Right lobe of liver (tissue), 6 donors: Measurements from ENCODE around the gene MYOG. TPM values are rescaled to one million over a fixed set of nuclear protein-coding genes. Genes with fewer than 3 reads are reported as not detected.

Experiments
- ATAC-seq, 4 donors: fragments of 200-7000 bp; cut with Tn5 transposase; one replicate each; pipeline ENCODE4 v1.9.1; 2020; ENCODE audit warnings: mild to moderate bottlenecking in 4 of 4, moderate library complexity in 4 of 4
- DNase-seq, 3 donors: peaks; one replicate each; pipeline ENCODE4 v3.0.0-alpha.2; 2020
- H3K27ac ChIP-seq, 3 donors: fragments of 200-600 bp; one replicate each; pipeline ENCODE4 v1.8.0; 2022
- H3K27me3 ChIP-seq, 2 donors: fragments of 200-600 bp; one replicate each; pipeline ENCODE4 v1.8.0; 2022
- H3K36me3 ChIP-seq, 4 donors: fragments of 200-600 bp; sonication (generic) in 1 of 4; one replicate each; pipeline versions ENCODE4 v1.5.1 to v1.8.0; 2017 to 2022; ENCODE audit warnings: control low read depth in 1 of 4
- H3K4me1 ChIP-seq, 4 donors: fragments of 200-600 bp; sonication (generic) in 1 of 4; one replicate each; pipeline versions ENCODE4 v1.5.1 to v1.8.0; 2017 to 2022; ENCODE audit warnings: control low read depth in 1 of 4
- H3K4me3 ChIP-seq, 3 donors: fragments of 200-600 bp; one replicate each; pipeline ENCODE4 v1.8.0; 2022
- H3K9me3 ChIP-seq, 4 donors: fragments of 200-600 bp; sonication (generic) in 1 of 4; one replicate each; pipeline versions ENCODE4 v1.5.1 to v1.8.0; 2017 to 2022; ENCODE audit warnings: control low read depth in 1 of 4
- POLR2A ChIP-seq: fragments of 450-650 bp; IDR thresholded peaks from one replicate; pipeline ENCODE4 v1.6.1; 2017; ENCODE audit warnings: antibody characterized with exemption, mild to moderate bottlenecking
- WGBS: methylation state at CpG from one replicate; pipeline ENCODE4 v1.1.6; 2018; ENCODE audit warnings: low coverage, low lambda C conversion rate; ENCODE audit not compliant: insufficient coverage; ENCODE audit errors: missing lambda C conversion rate; 5-methylcytosine and 5-hydroxymethylcytosine counted together
- intact Hi-C, 2 donors: fragments of 100-400 bp; cut with DNase I; formaldehyde crosslinking; loops; one replicate each; pipeline versions ENCODE4 v1.11.2 to v1.14.1; 2022
- total RNA-seq, 6 experiments: library from RNA; depleted of rRNA in 2 of 6; stranded (reverse); fragments of >200 nt in 2 of 6; fragmentation: NEBNext Ultra II Directional in 3 of 6; extraction: Animal tissue kit (Norgen Biotek cat#: 25700) in 3 of 6; gene quantifications; one replicate each; pipeline versions ENCODE4 v1.1.0 to v1.2.4, GENCODE V29; 2016 to 2023
- TF ChIP-seq, protein P1 (sequence below), 4 donors: fragments of 200-600 bp in 3 of 4; fragments of 450-650 bp in 1 of 4; IDR thresholded peaks; one replicate each; pipeline versions ENCODE4 v1.5.1 to v1.8.0; 2016 to 2022; ENCODE audit warnings: antibody characterized with exemption in 4 of 4, mild to moderate bottlenecking in 2 of 4
- donor health status: DM: no; HTN: yes; CAD: no.
- donor health status: DM: no; HTN: no; CAD: no.
- donor health status: DM: no; HTN: no; CAD: no.
- donor health status: DM: no; HTN: yes; CAD: no.
- donor health status: DM: no; HTN: yes; CAD: no.

The MYOG gene
- total RNA-seq, 6 experiments from 2014 or later, result not detected

DNA sequence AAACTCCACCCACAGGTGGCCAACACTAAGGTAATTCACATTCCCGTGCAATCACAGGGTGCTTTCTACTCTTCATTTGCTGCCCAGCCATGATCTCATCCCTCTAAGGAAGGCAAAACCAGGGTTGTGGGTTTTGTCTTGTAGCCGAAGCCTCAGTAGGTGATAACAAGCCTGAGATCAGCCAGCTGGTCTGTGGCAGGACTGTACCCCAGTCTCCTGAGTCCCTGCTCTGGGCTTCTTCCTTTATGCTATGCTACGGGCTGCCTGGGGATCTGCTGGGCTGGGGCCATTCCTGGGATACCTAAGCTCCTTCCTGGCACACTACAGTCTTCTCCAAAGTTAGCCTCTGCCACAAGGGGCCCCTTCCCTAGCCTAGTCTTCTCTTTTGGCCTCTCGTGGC, 49.7 kb downstream of the MYOG start:
- TF ChIP-seq POLR2A, result no peak
- TF ChIP-seq, protein P1, sequence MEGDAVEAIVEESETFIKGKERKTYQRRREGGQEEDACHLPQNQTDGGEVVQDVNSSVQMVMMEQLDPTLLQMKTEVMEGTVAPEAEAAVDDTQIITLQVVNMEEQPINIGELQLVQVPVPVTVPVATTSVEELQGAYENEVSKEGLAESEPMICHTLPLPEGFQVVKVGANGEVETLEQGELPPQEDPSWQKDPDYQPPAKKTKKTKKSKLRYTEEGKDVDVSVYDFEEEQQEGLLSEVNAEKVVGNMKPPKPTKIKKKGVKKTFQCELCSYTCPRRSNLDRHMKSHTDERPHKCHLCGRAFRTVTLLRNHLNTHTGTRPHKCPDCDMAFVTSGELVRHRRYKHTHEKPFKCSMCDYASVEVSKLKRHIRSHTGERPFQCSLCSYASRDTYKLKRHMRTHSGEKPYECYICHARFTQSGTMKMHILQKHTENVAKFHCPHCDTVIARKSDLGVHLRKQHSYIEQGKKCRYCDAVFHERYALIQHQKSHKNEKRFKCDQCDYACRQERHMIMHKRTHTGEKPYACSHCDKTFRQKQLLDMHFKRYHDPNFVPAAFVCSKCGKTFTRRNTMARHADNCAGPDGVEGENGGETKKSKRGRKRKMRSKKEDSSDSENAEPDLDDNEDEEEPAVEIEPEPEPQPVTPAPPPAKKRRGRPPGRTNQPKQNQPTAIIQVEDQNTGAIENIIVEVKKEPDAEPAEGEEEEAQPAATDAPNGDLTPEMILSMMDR (IDR thresholded peaks at IDR 0.05), result no peak
- no peak for ATAC-seq
- Histone ChIP-seq H3K36me3 (no peaks in the 10 kb centered on the region), H3K9me3 (no peaks in the 10 kb centered on the region), H3K27ac (no peak overlapping the region), H3K4me3 (no peak overlapping the region), H3K27me3 (no peaks in the 10 kb centered on the region), H3K4me1 (no peaks in the 10 kb centered on the region)
- DNase-seq, result no peak
- WGBS, result 53% methylated on average over 3 of the region's 4 CpGs
- intact Hi-C loops, result loop anchor here in 1 of 2 donors (5.0 kb wide), 2 partner anchors 181 to 236 kb away; no protein-coding TSS in a partner anchor

DNA sequence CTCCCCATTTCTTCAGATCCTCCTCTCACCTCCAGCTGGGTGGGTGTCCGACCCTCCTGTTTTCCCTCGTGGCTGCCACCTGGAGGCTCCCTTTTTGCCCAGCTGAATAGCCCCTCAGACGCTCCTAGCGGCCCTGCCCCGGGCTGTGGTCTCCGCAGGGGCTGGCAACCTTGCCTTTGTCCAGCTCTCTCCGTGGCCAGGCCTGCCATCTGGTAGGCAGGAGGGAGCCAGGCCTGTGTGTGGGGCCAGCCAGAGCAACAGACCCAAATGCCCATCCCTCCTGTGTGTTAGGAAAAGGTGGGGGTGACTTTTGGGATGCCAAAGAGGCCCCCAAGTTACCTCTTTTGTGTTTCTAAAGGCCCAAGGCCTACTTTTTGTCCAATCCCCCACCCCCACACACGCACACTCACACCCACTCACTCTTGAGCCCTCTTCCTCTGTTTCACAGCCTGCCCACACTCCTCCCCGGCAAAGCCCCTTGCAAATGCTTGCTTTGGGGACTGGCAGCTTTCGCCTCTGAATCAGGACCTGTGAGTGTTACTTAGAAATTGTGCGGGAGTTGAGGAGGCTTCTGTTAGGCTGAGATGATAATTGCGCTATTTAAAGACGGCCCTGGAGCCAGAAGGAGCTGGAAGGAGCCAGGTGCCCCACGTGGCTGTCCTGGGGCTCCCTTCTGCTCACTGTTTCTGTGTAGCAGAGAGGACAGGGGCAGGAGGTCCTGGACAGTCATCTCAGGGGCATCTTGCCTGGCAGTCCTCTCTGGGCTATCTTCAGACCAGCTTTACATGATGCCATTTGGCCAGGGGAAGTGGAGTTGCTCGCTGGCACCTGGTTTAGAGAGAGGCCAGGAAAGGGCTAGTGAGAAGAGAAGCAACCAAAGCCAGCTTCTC, 50.5 kb downstream of the MYOG start:
- H3K4me3 ChIP-seq, result no peak overlapping the region
- no peaks in the 10 kb centered on the region for H3K36me3 ChIP-seq
- no peaks in the 10 kb centered on the region for H3K9me3 ChIP-seq
- 76% methylated on average over 10 of the region's 15 CpGs for WGBS
- TF ChIP-seq, protein P1 (IDR thresholded peaks at IDR 0.05), result no peak
- no peak for TF ChIP-seq POLR2A
- no peaks in the 10 kb centered on the region for H3K4me1 ChIP-seq
- DNase-seq, result peak in 1 of 3 donors; percentile 35
- no peak for ATAC-seq
- no peak overlapping the region for H3K27ac ChIP-seq
- intact Hi-C loops, result loop anchor here in 1 of 2 donors (5.0 kb wide), 2 partner anchors 182 to 237 kb away; no protein-coding TSS in a partner anchor
- H3K27me3 ChIP-seq, result no peaks in the 10 kb centered on the region

- TF ChIP-seq, protein P1 (IDR thresholded peaks at IDR 0.05), result no peak
- TF ChIP-seq POLR2A, result no peak
- WGBS, result 52% methylated on average over 4 of the region's 10 CpGs
- Histone ChIP-seq H3K27ac (no peak overlapping the region), H3K27me3 (no peaks in the 10 kb centered on the region), H3K4me3 (no peak overlapping the region), H3K4me1 (no peaks in the 10 kb centered on the region), H3K36me3 (no peaks in the 10 kb centered on the region), H3K9me3 (no peaks in the 10 kb centered on the region)
- DNase-seq (peak in 1 of 3 donors; percentile 37), ATAC-seq (no peak)
- intact Hi-C loops, result loop anchor here in 1 of 2 donors (5.0 kb wide), 2 partner anchors 183 to 238 kb away; no protein-coding TSS in a partner anchor
Observed at GRCh38 chr1:203034422-203035110, 51.2 kb downstream of the MYOG start.

DNA sequence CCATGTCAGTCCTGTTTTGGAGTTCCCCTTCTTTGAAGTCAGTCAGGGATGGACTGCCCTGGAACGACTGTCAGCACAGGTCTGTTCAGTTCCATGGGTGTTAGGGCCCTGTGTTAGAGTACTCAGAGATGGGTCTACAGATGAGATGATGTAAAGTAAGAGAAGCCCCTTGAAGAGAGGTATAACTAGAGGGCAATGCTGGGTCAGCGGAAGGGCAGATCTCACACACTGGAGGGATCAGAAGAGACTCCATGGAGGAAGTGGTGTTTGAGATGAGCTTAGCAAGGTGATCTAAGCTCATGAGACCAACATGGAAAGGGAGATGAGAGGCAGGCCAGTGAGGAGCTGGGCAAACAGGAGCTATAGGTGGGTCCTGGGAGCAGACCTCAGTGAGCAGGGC, 51.9 kb downstream of the MYOG start:
- H3K4me1 ChIP-seq, result no peaks in the 10 kb centered on the region
- intact Hi-C loops, result no loop called here
- H3K27ac ChIP-seq, result no peak overlapping the region
- H3K36me3 ChIP-seq, result no peaks in the 10 kb centered on the region
- WGBS, result 63% methylated on average over 2 of the region's 2 CpGs
- DNase-seq (no peak), ATAC-seq (no peak)
- H3K27me3 ChIP-seq, result no peaks in the 10 kb centered on the region
- H3K4me3 ChIP-seq, result no peak overlapping the region
- no peaks in the 10 kb centered on the region for H3K9me3 ChIP-seq
- no peak for TF ChIP-seq POLR2A
- TF ChIP-seq, protein P1 (IDR thresholded peaks at IDR 0.05), result no peak
